Breast epithelium (tissue), 4 donors: ENCODE measurements around the gene UPF3A. TPM values are rescaled to one million over a fixed set of nuclear protein-coding genes. Genes with fewer than 3 reads are reported as not detected.
"Not testable (repeated sequence)": the region's sequence is repeated elsewhere in the genome, so short reads cannot be mapped to it uniquely, and the experiment has no call there.

ENCODE experiments used
- DNase-seq, 2 donors: peaks; one replicate each; pipeline ENCODE4 v3.0.0-alpha.2; 2019; ENCODE audit warnings: low spot score in 2 of 2
- H3K27ac ChIP-seq, 2 donors: fragments of 200-600 bp; sonication (generic) in 1 of 2; one replicate each; pipeline ENCODE4 v1.5.1; 2016 to 2019; ENCODE audit warnings: mild to moderate bottlenecking in 1 of 2
- H3K27me3 ChIP-seq, 2 donors: fragments of 200-600 bp; sonication (generic) in 1 of 2; one replicate each; pipeline versions ENCODE4 v1.5.1 to v1.6.0; 2017 to 2019; ENCODE audit warnings: control low read depth in 1 of 2, mild to moderate bottlenecking in 1 of 2
- H3K36me3 ChIP-seq: fragments of 200-600 bp; one replicate; pipeline ENCODE4 v1.5.1; 2019
- H3K4me1 ChIP-seq, 2 donors: fragments of 200-600 bp; sonication (generic); one replicate each; pipeline ENCODE4 v1.5.1; 2016 to 2019; ENCODE audit warnings: control low read depth in 1 of 2
- H3K4me3 ChIP-seq, 3 donors: fragments of 200-600 bp; sonication (generic); 1 replicate in 2 of 3; 2 replicates in 1 of 3; pipeline ENCODE4 v1.5.1; 2016 to 2019; ENCODE audit warnings: mild to moderate bottlenecking in 3 of 3, moderate library complexity in 2 of 3
- H3K9me3 ChIP-seq, 2 donors: fragments of 200-600 bp; sonication (generic) in 1 of 2; one replicate each; pipeline ENCODE4 v1.5.1; 2016 to 2019; ENCODE audit warnings: control low read depth in 1 of 2
- CTCF ChIP-seq, 3 donors: fragments of 450-650 bp; IDR thresholded peaks; one replicate each; pipeline ENCODE4 v1.5.1; 2016 to 2017; ENCODE audit warnings: antibody characterized with exemption in 3 of 3, mild to moderate bottlenecking in 3 of 3, moderate library complexity in 3 of 3
- POLR2A ChIP-seq: fragments of 450-650 bp; IDR thresholded peaks from one replicate; pipeline ENCODE4 v1.6.1; 2016; ENCODE audit warnings: antibody characterized with exemption, mild to moderate bottlenecking, moderate library complexity
- POLR2AphosphoS5 ChIP-seq, 3 donors: sonication (generic); formaldehyde crosslinking; IDR thresholded peaks; one replicate each; pipeline ENCODE4 v1.6.1; 2017; ENCODE audit warnings: antibody characterized with exemption in 3 of 3
- intact Hi-C: fragments of 100-400 bp; cut with DNase I; formaldehyde crosslinking; loops from one replicate; pipeline ENCODE4 v1.15.1; 2023; ENCODE audit warnings: low total_unique reads
- total RNA-seq, 3 donors: library from RNA; depleted of rRNA; stranded (reverse); fragments of >200 nt; gene quantifications; one replicate each; pipeline ENCODE4 v1.1.0, GENCODE V29; 2016

Gene UPF3A
- total RNA-seq, 3 donors from 2014 or later: 48.5 to 52.8 (median 49.6) TPM

GRCh38 chr13:114324334-114324733 is 42.9 kb downstream of the UPF3A start:
- Histone ChIP-seq H3K36me3 (no peaks in the 10 kb centered on the region), H3K27me3 (no peaks in the 10 kb centered on the region), H3K4me1 (no peaks in the 10 kb centered on the region), H3K9me3 (no peaks in the 10 kb centered on the region), H3K27ac (no peak overlapping the region), H3K4me3 (no peak overlapping the region)
- TF ChIP-seq POLR2A: no peak
- TF ChIP-seq POLR2AphosphoS5 (IDR thresholded peaks at IDR 0.05): no peak
- no peak for TF ChIP-seq CTCF (IDR thresholded peaks at IDR 0.05)
- intact Hi-C loops: no loop called here
- no peak for DNase-seq

- H3K36me3 ChIP-seq: no peaks in the 10 kb centered on the region
- intact Hi-C loops: no loop called here
- no peaks in the 10 kb centered on the region for H3K9me3 ChIP-seq
- no peak overlapping the region for H3K4me3 ChIP-seq
- TF ChIP-seq POLR2AphosphoS5 (IDR thresholded peaks at IDR 0.05): no peak
- no peak for TF ChIP-seq CTCF (IDR thresholded peaks at IDR 0.05)
- TF ChIP-seq POLR2A: no peak
- H3K27ac ChIP-seq: no peak overlapping the region
- no peaks in the 10 kb centered on the region for H3K4me1 ChIP-seq
- no peak for DNase-seq
- no peaks in the 10 kb centered on the region for H3K27me3 ChIP-seq
These were observed 44.3 kb downstream of the UPF3A start for GRCh38 chr13:114325729-114326128.

GRCh38 chr13:114328034-114328433 is 46.6 kb downstream of the UPF3A start:
- TF ChIP-seq CTCF (IDR thresholded peaks at IDR 0.05) (no peak), POLR2AphosphoS5 (IDR thresholded peaks at IDR 0.05) (no peak), POLR2A (no peak)
- no peak for DNase-seq
- Histone ChIP-seq H3K9me3 (no peaks in the 10 kb centered on the region), H3K27me3 (no peaks in the 10 kb centered on the region), H3K4me3 (no peak overlapping the region), H3K27ac (no peak overlapping the region), H3K36me3 (no peaks in the 10 kb centered on the region), H3K4me1 (no peaks in the 10 kb centered on the region)
- intact Hi-C loops: no loop called here

GRCh38 chr13:114328595-114328994 is 47.2 kb downstream of the UPF3A start:
- Histone ChIP-seq H3K4me1 (no peaks in the 10 kb centered on the region), H3K36me3 (no peaks in the 10 kb centered on the region), H3K27me3 (no peaks in the 10 kb centered on the region), H3K27ac (no peak overlapping the region), H3K4me3 (no peak overlapping the region), H3K9me3 (no peaks in the 10 kb centered on the region)
- no peak for DNase-seq
- TF ChIP-seq CTCF (IDR thresholded peaks at IDR 0.05) (no peak), POLR2AphosphoS5 (IDR thresholded peaks at IDR 0.05) (no peak), POLR2A (no peak)
- intact Hi-C loops: no loop called here

GRCh38 chr13:114330086-114330485 is 48.7 kb downstream of the UPF3A start:
- Histone ChIP-seq H3K36me3 (no peaks in the 10 kb centered on the region), H3K4me1 (no peaks in the 10 kb centered on the region), H3K27me3 (no peaks in the 10 kb centered on the region), H3K9me3 (no peaks in the 10 kb centered on the region), H3K4me3 (no peak overlapping the region), H3K27ac (no peak overlapping the region)
- intact Hi-C loops: no loop called here
- no peak for DNase-seq
- TF ChIP-seq CTCF (IDR thresholded peaks at IDR 0.05) (no peak), POLR2AphosphoS5 (IDR thresholded peaks at IDR 0.05) (no peak), POLR2A (no peak)

GRCh38 chr13:114333881-114334280 is 52.5 kb downstream of the UPF3A start:
- H3K4me3 ChIP-seq, DNase-seq, H3K27ac ChIP-seq, H3K36me3 ChIP-seq, H3K9me3 ChIP-seq, H3K27me3 ChIP-seq, H3K4me1 ChIP-seq, intact Hi-C loops: not testable (repeated sequence)
